Endothelial cell of umbilical vein (primary cell): ENCODE measurements around the gene PET100. TPM values are rescaled to one million over a fixed set of nuclear protein-coding genes. Genes with fewer than 3 reads are reported as not detected.

Experiments used
- BruUV-seq: library from RNA; stranded (reverse); fragments of 400-500 nt; replicated peaks from 2 replicates; lab custom pipeline; 2021; lab: Mats Ljungman, UMichigan
- CTCF ChIA-PET: fragments of 300-600, 350-600 bp; sonication (Branson Sonifier 250); formaldehyde crosslinking; loops from one replicate; lab custom pipeline; 2021; ENCODE audit warnings: antibody characterized with exemption, inconsistent platforms; lab: Charles Lee
- POLR2A ChIA-PET: fragments of 300-600, 350-600 bp; sonication (Branson Sonifier 250); formaldehyde crosslinking; loops from one replicate; lab custom pipeline; 2021; ENCODE audit warnings: antibody characterized with exemption, inconsistent platforms; lab: Charles Lee
- DNase-seq: peaks from one replicate; pipeline ENCODE4 v3.0.0-alpha.2; 2011; ENCODE audit warnings: low read depth, low spot score
- FAIRE-seq: peaks from 2 replicates; lab custom pipeline; 2011; peaks lifted over from hg19 to GRCh38; lab: Jason Lieb, UNC
- H2AFZ ChIP-seq: 2 replicates; pipeline ENCODE4 v1.6.0; 2012; ENCODE audit warnings: low read depth, low read length, control low read depth, inconsistent platforms
- H3K27ac ChIP-seq: 2 replicates; pipeline ENCODE4 v1.5.1; 2011; ENCODE audit warnings: low read depth, mild to moderate bottlenecking, control low read depth, low read length, moderate library complexity; ENCODE audit not compliant: insufficient read depth
- H3K27me3 ChIP-seq, 2 experiments: 2 replicates each; pipeline versions ENCODE4 v1.6.0 to v1.6.1; 2011; ENCODE audit warnings: low read length in 2 of 2, mixed read lengths in 1 of 2; ENCODE audit not compliant: control insufficient read depth in 2 of 2, insufficient read depth in 2 of 2
- H3K36me3 ChIP-seq, 2 experiments: 2 replicates in 1 of 2; 3 replicates in 1 of 2; pipeline ENCODE4 v1.5.1; 2011; ENCODE audit warnings: low read length in 2 of 2, mild to moderate bottlenecking in 1 of 2, moderate library complexity in 1 of 2; ENCODE audit not compliant: control insufficient read depth in 2 of 2, insufficient read depth in 2 of 2; ENCODE audit errors: extremely low read depth in 1 of 2
- H3K4me1 ChIP-seq: 3 replicates; pipeline ENCODE4 v1.5.1; 2011; ENCODE audit warnings: mild to moderate bottlenecking, low read length; ENCODE audit not compliant: control insufficient read depth, insufficient read depth; ENCODE audit errors: extremely low read depth
- H3K4me2 ChIP-seq: 2 replicates; pipeline ENCODE4 v1.6.1; 2011; ENCODE audit warnings: low read length, control low read depth, mixed read lengths; ENCODE audit not compliant: insufficient read depth
- H3K4me3 ChIP-seq, 3 experiments: fragments of 200-600 bp in 1 of 3; sonication (generic), shearing (Covaris generic) in 1 of 3; replicated peaks in 1 of 3; 2 replicates each; pipeline ENCODE4 v1.5.1; 2011 to 2016; ENCODE audit warnings: control low read depth in 3 of 3, low read length in 3 of 3, mild to moderate bottlenecking in 2 of 3, inconsistent platforms in 1 of 3, low read depth in 1 of 3, moderate library complexity in 1 of 3; ENCODE audit not compliant: insufficient read depth in 1 of 3
- H3K79me2 ChIP-seq: 2 replicates; pipeline ENCODE4 v1.6.0; 2012; ENCODE audit warnings: low read length, inconsistent platforms; ENCODE audit not compliant: control insufficient read depth, insufficient read depth
- H3K9ac ChIP-seq: replicated peaks from 2 replicates; pipeline ENCODE3; 2011; ENCODE audit warnings: low read length, control low read depth; ENCODE audit not compliant: insufficient read depth; ENCODE audit errors: extremely low read depth
- H3K9me1 ChIP-seq: replicated peaks from 3 replicates; pipeline ENCODE4 v1.6.0; 2011; ENCODE audit warnings: mild to moderate bottlenecking, low read length; ENCODE audit not compliant: control insufficient read depth, insufficient read depth; ENCODE audit errors: extremely low read depth
- H3K9me3 ChIP-seq: replicated peaks from 2 replicates; pipeline ENCODE4 v1.5.1; 2012; ENCODE audit warnings: low read length, inconsistent platforms; ENCODE audit not compliant: control insufficient read depth, insufficient read depth
- H4K20me1 ChIP-seq: replicated peaks from 2 replicates; pipeline ENCODE3; 2011; ENCODE audit warnings: mild to moderate bottlenecking, low read length; ENCODE audit not compliant: control insufficient read depth, insufficient read depth; ENCODE audit errors: extremely low read depth
- EZH2 ChIP-seq: IDR thresholded peaks from 2 replicates; pipeline ENCODE4 v1.6.1; 2012; ENCODE audit warnings: borderline replicate concordance, low read depth, mild to moderate bottlenecking, moderate library complexity, low read length, inconsistent platforms; ENCODE audit not compliant: severe bottlenecking
- FOS ChIP-seq: IDR thresholded peaks from 2 replicates; pipeline ENCODE4 v1.6.1; 2011; ENCODE audit warnings: mild to moderate bottlenecking, low read length, moderate library complexity, borderline replicate concordance; ENCODE audit not compliant: insufficient read depth
- GATA2 ChIP-seq: IDR thresholded peaks from 2 replicates; pipeline ENCODE4 v1.7.0; 2011; ENCODE audit warnings: low read depth, mild to moderate bottlenecking, moderate library complexity, mixed read lengths, low read length; ENCODE audit not compliant: insufficient read length, insufficient read depth
- JUN ChIP-seq: IDR thresholded peaks from 2 replicates; pipeline ENCODE4 v1.6.1; 2011; ENCODE audit warnings: borderline replicate concordance, low read depth; ENCODE audit not compliant: insufficient read length, insufficient read depth
- MAX ChIP-seq: IDR thresholded peaks from 2 replicates; pipeline ENCODE4 v1.6.1; 2011; ENCODE audit not compliant: insufficient read depth, insufficient read length
- MYC ChIP-seq: IDR thresholded peaks from one replicate; pipeline ENCODE4 v1.6.1; 2011; ENCODE audit warnings: mild to moderate bottlenecking, low read depth, low read length
- POLR2A ChIP-seq: IDR thresholded peaks from 2 replicates; pipeline ENCODE4 v1.6.1; 2012; ENCODE audit warnings: low read depth, mild to moderate bottlenecking, control low read depth, low read length
- POLR2AphosphoS5 ChIP-seq: IDR thresholded peaks from 2 replicates; pipeline ENCODE4 v1.6.1; 2012; ENCODE audit warnings: low read depth, mild to moderate bottlenecking, control low read depth, low read length, moderate library complexity; ENCODE audit not compliant: insufficient read depth
- dilution Hi-C: fragments of 300-500 bp; cut with MboI; formaldehyde crosslinking; loops from one replicate; pipeline ENCODE4 v1.15.0; 2019; ENCODE audit warnings: low sequenced_read_pairs; ENCODE audit not compliant: extremely low pct_ligation_motif_present
- intact Hi-C: fragments of 100-400 bp; cut with micrococcal nuclease; formaldehyde crosslinking; loops from one replicate; pipeline ENCODE4 v1.10.0; 2022
- microRNA-seq: library from miRNA; unstranded; fragments of <30 nt; microRNA quantifications from one replicate; pipeline ENCODE4 v1.2.0, GENCODE V29; 2021; ENCODE audit warnings: borderline number of aligned reads, borderline replicate concordance
- polyA plus RNA-seq, 4 experiments: library from polyadenylated mRNA; depleted of rRNA in 3 of 4; stranded (reverse) in 3 of 4; unstranded in 1 of 4; fragments of >200 nt; gene quantifications; 2 replicates each; pipeline versions ENCODE4 v1.2.1 to v1.2.3, GENCODE V29; 2011 to 2012; ENCODE audit warnings: missing spikeins in 1 of 4
- small RNA-seq: library from RNA; depleted of rRNA; stranded (forward); fragments of <200 nt; gene quantifications from one replicate; pipeline ENCODE3, GENCODE V24; 2012; ENCODE audit warnings: low replicate concordance, low read depth; ENCODE audit not compliant: insufficient read depth, insufficient read length
- total RNA-seq: library from RNA; stranded (reverse); gene quantifications from 2 replicates; pipeline ENCODE4 v1.2.3, GENCODE V29; 2021
- TF ChIP-seq, protein P1 (sequence below), 2 donors: IDR thresholded peaks; 1 replicate in 1 of 2; 2 replicates in 1 of 2; pipeline ENCODE4 v1.5.1; 2011; ENCODE audit warnings: low read length in 2 of 2, mild to moderate bottlenecking in 2 of 2, moderate library complexity in 2 of 2, control low read depth in 1 of 2, inconsistent platforms in 1 of 2, low read depth in 1 of 2; ENCODE audit not compliant: insufficient read depth in 1 of 2; ENCODE audit errors: extremely low read depth in 1 of 2

Gene PET100
- total and polyA plus RNA-seq, 2 donors (not counting 3 experiments of a cell fraction or from before 2014, with no cell fraction given), result 55.0 to 172 TPM

GRCh38 chr19:7680606-7681339 lies 51.2 kb downstream of the PET100 start, which contains the start of gene TRAPPC5:
Gene TRAPPC5, plus strand, starts transcription at chr19:7680833. Its CDS starts 1,421 bp downstream, at chr19:7682254.
- TF ChIP-seq EZH2 (no peak), MYC (no peak), POLR2A (peak; percentile 67), JUN (no peak), FOS (no peak), MAX (no peak), GATA2 (no peak), POLR2AphosphoS5 (peak; percentile 77)
- TF ChIP-seq, protein P1, sequence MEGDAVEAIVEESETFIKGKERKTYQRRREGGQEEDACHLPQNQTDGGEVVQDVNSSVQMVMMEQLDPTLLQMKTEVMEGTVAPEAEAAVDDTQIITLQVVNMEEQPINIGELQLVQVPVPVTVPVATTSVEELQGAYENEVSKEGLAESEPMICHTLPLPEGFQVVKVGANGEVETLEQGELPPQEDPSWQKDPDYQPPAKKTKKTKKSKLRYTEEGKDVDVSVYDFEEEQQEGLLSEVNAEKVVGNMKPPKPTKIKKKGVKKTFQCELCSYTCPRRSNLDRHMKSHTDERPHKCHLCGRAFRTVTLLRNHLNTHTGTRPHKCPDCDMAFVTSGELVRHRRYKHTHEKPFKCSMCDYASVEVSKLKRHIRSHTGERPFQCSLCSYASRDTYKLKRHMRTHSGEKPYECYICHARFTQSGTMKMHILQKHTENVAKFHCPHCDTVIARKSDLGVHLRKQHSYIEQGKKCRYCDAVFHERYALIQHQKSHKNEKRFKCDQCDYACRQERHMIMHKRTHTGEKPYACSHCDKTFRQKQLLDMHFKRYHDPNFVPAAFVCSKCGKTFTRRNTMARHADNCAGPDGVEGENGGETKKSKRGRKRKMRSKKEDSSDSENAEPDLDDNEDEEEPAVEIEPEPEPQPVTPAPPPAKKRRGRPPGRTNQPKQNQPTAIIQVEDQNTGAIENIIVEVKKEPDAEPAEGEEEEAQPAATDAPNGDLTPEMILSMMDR (IDR thresholded peaks at IDR 0.05; ENCODE audit: extremely low read depth in 1 of 2, insufficient read depth in 1 of 2, low read depth in 1 of 2, low read length in 2 of 2), result peak; percentile 75 to 98
- no TSS peak for BruUV-seq
- POLR2A ChIA-PET, result no interaction called here
- DNase-seq, result peak; percentile 83
- Histone ChIP-seq H3K9me1 (no peaks in the 10 kb centered on the region), H3K4me2 (peak within 1 kb of the TSS; percentile 65), H3K9ac (peak within 1 kb of the TSS; percentile 92), H3K4me3 (peak within 1 kb of the TSS; percentile 72 to 100 (median 79)), H3K27ac (peak within 1 kb of the TSS; percentile 65), H3K4me1 (peaks cover 7% of the 10 kb centered on the region), H3K9me3 (no peaks in the 10 kb centered on the region), H4K20me1 (no peaks in the 10 kb centered on the region), H2AFZ (peak within 1 kb of the TSS; percentile 60), H3K27me3 (peaks cover 2% of the 10 kb centered on the region in 2 experiments), H3K79me2 (peaks cover 21% of the 10 kb centered on the region), H3K36me3 (peaks cover 0 to 3% of the 10 kb centered on the region in 2 experiments)
- CTCF ChIA-PET, result interaction anchor here (0.6 to 2.5 kb wide), 60 partner anchors 10 to 581 kb away, joined by 3 to 137 read pairs (median 4); partner anchors contain the start of genes CLEC4G, LRRC8E, MAP2K7 and MCOLN1
- intact Hi-C loops, result loop anchor here (1.0 to 5.0 kb wide), 8 partner anchors 28 to 326 kb away; partner anchors contain the start of genes PET100, SNAPC2 and XAB2
- dilution Hi-C loops, result no loop called here
- FAIRE-seq, result peak; percentile 82

Small RNAs within 50 kb of the gene (microRNA-seq; reads per million reads assigned to microRNA genes)
- not detected for gene MIR6792

Small RNAs within 50 kb of the gene (small RNA-seq; reads per million reads assigned to genes)
- gene MIR6792, result not detected

Other genes with a start within 250 kb of the PET100 start
- gene PEX11G, start 140.8 kb upstream of the PET100 start, total RNA-seq, result 1.3 and 1.6 TPM in 2 replicates
- gene PEX11G, start 140.8 kb upstream of the PET100 start, polyA plus RNA-seq, result 1.9 and 2.4 TPM in 2 replicates
- 51.2 and 52.1 TPM in 2 replicates for gene ZNF358, start 113.7 kb upstream of the PET100 start, total RNA-seq
- gene ZNF358, start 113.7 kb upstream of the PET100 start, polyA plus RNA-seq, result 83.2 and 90.6 TPM in 2 replicates
- gene MCOLN1, start 107.2 kb upstream of the PET100 start, total RNA-seq, result 23.0 and 26.9 TPM in 2 replicates
- gene MCOLN1, start 107.2 kb upstream of the PET100 start, polyA plus RNA-seq, result 60.9 and 84.6 TPM in 2 replicates
- gene PNPLA6, start 94.1 kb upstream of the PET100 start, total RNA-seq, result 163 and 164 TPM in 2 replicates
- gene PNPLA6, start 94.1 kb upstream of the PET100 start, polyA plus RNA-seq, result 106 and 117 TPM in 2 replicates
- gene CAMSAP3, start 33.9 kb upstream of the PET100 start, total RNA-seq, result 0.16 and 0.22 TPM in 2 replicates
- 0.11 TPM in 2 replicates for gene CAMSAP3, start 33.9 kb upstream of the PET100 start, polyA plus RNA-seq
- gene XAB2, start 248 bp upstream of the PET100 start, total RNA-seq, result 37.0 and 37.3 TPM in 2 replicates
- 47.6 and 51.6 TPM in 2 replicates for gene XAB2, start 248 bp upstream of the PET100 start, polyA plus RNA-seq
- gene PCP2, start 3.9 kb downstream of the PET100 start, total RNA-seq, result not detected in 2 replicates
- gene PCP2, start 3.9 kb downstream of the PET100 start, polyA plus RNA-seq, result not detected in 2 replicates
- 70.0 and 87.6 TPM in 2 replicates for gene STXBP2, start 7.3 kb downstream of the PET100 start, total RNA-seq
- 104 and 105 TPM in 2 replicates for gene STXBP2, start 7.3 kb downstream of the PET100 start, polyA plus RNA-seq
- not detected in 2 replicates for gene RETN, start 39.3 kb downstream of the PET100 start, total RNA-seq
- gene RETN, start 39.3 kb downstream of the PET100 start, polyA plus RNA-seq, result not detected in 2 replicates
- gene MCEMP1, start 47.3 kb downstream of the PET100 start, total RNA-seq, result not detected in 2 replicates
- gene MCEMP1, start 47.3 kb downstream of the PET100 start, polyA plus RNA-seq, result not detected in 2 replicates
- gene TRAPPC5, start 51.0 kb downstream of the PET100 start, total RNA-seq, result 148 and 172 TPM in 2 replicates
- 114 and 212 TPM in 2 replicates for gene TRAPPC5, start 51.0 kb downstream of the PET100 start, polyA plus RNA-seq
- gene FCER2, start 72.3 kb downstream of the PET100 start, total RNA-seq, result not detected in 2 replicates
- not detected in 2 replicates for gene FCER2, start 72.3 kb downstream of the PET100 start, polyA plus RNA-seq
- gene CLEC4G, start 102.3 kb downstream of the PET100 start, total RNA-seq, result not detected in 2 replicates
- not detected in 2 replicates for gene CLEC4G, start 102.3 kb downstream of the PET100 start, polyA plus RNA-seq
- not detected in 2 replicates for gene CD209, start 117.7 kb downstream of the PET100 start, total RNA-seq
- not detected in 2 replicates for gene CD209, start 117.7 kb downstream of the PET100 start, polyA plus RNA-seq
- 0.23 and 0.46 TPM in 2 replicates for gene CLEC4M, start 133.4 kb downstream of the PET100 start, total RNA-seq
- gene CLEC4M, start 133.4 kb downstream of the PET100 start, polyA plus RNA-seq, result 1.0 and 1.1 TPM in 2 replicates
- gene EVI5L, start 200.4 kb downstream of the PET100 start, total RNA-seq, result 13.5 and 18.3 TPM in 2 replicates
- gene EVI5L, start 200.4 kb downstream of the PET100 start, polyA plus RNA-seq, result 11.9 and 15.8 TPM in 2 replicates
- not detected in 2 replicates for gene PRR36, start 244.6 kb downstream of the PET100 start, total RNA-seq
- gene PRR36, start 244.6 kb downstream of the PET100 start, polyA plus RNA-seq, result 0.05 TPM in 1 of 2 replicates, not detected in the other